Ammon's horn (tissue), 1 donor: ENCODE measurements around the gene MGST1.
"Not testable (repeated sequence)": the region's sequence is repeated elsewhere in the genome, so short reads cannot be mapped to it uniquely, and the experiment has no call there.

Source experiments
- DNase-seq: peaks from one replicate; pipeline ENCODE4 v3.0.0-alpha.2; 2016; ENCODE audit warnings: low spot score

The MGST1 gene

DNA sequence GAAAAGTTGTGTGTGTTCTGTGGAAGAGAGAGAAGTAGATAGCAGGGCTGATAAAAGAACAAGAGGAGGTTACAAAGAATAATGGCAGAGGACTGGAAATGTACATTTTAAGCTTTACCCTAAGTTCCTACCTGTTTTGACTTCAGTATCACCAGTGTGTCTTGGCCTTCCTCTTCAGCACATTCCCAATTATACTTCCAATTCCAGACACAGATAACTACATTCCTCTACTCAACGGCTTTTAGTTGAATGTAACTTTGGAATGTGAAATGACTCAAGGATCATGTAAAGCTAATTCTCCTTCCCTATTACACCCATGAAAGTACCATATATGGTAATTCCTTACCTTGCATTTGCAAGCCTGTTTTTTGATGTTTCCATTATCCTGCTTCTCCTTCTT, 5.0 kb downstream of the MGST1 start:
- no peak for DNase-seq

DNA sequence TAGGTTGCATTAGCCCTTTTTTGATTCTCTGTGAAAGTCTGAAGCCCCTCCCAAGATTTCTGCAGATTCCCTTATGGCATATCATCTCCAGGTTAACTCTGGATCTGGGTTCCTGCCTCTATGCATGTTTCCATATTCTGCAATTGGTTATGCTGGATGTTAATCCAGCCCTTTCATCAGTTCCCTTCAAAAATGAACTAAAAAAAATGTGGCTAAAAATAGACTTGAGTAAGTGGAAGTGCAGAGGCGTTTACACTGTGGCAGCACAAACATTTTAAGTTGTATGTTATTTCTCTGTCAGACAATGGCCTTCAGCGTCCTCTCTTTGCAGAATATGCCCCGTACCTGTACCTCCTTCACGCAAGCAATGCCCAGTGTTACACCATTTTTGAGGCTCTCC, 11.4 kb downstream of the MGST1 start:
- DNase-seq: no peak

- no peak for DNase-seq
These were observed 12.4 kb downstream of the MGST1 start for GRCh38 chr12:16359512-16360491.

DNA sequence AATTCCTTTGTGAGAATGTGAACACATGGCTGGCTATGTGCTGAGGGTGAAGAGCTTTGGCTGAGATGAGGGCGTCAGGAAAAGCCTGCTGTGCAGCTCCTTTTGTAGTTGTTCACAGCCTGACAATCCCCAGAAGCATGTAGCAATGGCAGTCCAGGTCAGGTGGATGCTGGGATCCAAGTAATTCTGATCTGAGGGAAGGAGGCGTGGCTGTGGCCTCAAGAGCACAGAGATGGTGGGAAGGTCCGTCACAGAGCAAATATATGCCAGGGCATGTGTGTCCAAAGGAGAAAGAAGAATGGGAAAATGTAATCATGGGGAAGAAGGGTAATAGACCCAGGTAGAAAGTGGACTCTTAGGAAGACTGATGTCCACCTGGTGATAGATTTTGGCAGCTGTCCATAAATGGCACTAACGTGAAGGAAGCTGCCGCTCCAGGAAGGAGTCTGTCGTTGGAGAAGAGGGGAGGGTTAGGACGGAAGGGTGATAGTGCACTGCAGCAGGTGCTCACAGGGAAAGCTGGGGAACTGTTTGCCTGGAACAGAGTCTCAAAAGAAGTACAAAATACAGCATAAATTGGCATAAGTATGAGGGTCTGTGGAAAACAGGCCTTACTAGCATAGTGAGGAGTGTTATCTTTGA, 13.8 kb downstream of the MGST1 start:
- no peak for DNase-seq

- DNase-seq: no peak
These were observed 15.1 kb downstream of the MGST1 start for GRCh38 chr12:16362550-16362949.

DNA sequence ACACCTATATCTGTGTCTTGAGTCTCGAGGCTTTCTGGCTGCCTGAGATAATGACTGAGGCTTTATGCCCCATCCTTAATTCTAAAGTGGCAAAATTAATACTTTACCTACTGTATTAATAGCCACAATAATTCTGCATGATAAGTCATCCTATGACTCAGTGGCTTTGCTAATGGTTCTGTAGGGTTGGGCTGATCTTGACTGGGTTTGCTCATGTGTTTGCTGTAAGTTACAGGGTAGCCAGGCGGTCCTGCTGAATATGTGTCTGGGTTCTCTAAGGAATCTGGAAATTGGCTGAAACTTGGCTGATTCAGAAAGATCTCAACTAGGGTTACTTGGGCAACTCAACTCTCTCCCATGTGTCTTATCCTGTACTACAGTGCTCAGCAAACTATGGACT, 21.7 kb downstream of the MGST1 start:
- DNase-seq: no peak

DNA sequence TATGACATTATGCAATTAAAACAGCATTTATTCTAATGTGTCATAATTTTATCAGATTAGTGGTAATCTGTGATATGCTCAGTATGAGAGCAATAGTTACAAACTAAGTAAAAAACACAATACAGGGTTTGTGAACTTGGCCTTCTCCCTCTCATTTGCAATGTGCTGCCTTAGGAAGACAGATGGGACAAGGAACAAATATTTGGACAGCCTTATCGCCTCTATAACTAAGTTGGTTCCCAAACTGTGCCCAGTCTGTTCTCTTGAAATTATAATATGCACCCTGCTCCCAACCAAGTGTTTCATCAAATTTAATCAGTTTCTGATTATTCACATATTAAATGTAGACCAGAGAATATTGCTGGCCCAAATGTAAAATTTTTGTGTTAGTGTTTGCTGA, 22.7 kb downstream of the MGST1 start:
- DNase-seq: no peak

DNA sequence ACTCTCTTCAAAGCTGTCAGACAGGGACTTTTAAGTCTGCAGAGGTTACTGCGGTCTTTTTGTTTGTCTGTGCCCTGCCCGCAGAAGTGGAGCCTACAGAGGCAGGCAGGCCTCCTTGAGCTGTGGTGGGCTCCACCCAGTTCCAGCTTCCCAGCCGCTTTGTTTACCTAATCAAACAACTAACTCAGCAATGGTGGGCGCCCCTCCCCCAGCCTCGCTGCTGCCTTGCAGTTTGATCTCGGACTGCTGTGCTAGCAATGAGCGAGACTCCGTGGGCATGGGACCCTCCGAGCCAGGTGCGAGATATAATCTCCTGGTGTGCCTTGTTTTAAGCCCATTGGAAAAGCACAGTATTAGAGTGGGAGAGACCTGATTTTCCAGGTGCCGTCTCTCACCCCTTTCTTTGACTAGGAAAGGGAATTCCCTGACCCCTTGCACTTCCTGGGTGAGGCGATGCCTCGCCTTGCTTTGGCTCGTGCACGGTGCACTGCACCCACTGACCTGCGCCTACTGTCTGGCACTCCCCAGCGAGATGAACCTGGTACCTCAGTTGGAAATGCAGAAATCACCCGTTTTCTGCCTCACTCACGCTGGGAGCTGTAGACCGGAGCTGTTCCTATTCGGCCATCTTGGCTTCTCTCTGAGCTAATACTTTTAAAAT, 35.3 kb downstream of the MGST1 start:
- not testable (repeated sequence) for DNase-seq

DNA sequence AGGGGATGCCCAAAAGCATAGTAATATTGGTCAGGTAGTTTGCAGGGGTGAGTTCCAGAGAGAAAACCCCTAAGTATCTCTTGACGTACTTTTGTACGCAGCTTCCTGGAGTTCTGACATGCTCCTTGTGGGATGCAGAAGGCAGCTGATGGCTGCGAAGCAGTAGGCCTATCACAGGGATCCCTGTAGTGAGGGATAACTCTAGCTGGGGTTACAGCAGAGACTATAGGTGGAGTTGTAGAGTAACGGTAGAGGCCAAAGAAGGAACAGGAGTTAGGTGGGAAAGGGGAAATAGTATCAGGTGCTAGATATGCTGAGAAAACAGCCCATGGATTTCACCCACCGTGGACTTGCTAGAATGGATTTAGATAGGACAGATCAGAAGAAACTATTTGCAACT, 37.3 kb downstream of the MGST1 start:
- DNase-seq: no peak

GRCh38 chr12:16385782-16386646, 38.6 kb downstream of the MGST1 start:
- DNase-seq: peak; percentile 86

DNA sequence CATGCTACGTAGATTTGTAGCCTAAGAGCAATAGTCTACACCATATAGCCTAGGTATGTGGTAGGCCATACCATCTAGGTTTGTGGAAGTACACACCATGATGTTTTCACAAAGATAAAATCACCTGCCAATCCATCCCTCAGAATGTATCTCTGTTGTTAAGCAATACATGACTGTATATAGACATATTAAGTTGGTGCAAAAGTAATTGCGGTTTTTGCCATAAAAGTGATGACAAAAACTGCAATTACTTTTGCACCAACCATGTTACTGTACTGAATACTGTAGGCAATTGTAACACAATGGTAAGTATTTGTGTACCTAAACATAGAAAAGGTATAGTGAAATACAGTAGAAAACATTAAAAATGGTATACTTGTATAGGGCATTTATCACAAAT, 40.5 kb downstream of the MGST1 start:
- DNase-seq: no peak

DNA sequence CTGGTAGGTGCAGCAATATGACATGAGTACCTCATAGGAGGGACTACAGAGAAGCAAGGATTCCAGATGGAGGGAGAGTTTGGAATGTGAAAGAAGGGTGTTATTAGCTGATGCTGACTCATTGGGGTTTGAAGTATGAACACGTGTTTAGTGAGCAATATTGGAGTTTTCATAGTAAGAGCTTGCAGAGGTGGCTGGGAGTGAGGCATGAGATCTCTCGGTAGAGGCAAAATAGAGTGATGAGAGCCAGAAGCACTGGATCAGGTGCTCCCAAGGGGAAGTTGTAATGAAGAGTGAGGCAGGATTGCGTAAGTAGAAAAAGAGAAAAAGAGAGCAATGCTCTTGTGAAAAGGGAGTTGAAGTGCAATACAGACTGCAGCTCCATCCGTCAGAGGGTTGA, 42.1 kb downstream of the MGST1 start:
- DNase-seq: no peak

GRCh38 chr12:16392846-16393535, 45.5 kb downstream of the MGST1 start:
- DNase-seq: peak; percentile 13

- DNase-seq: no peak
These were observed 51.7 kb downstream of the MGST1 start for GRCh38 chr12:16399101-16399500.

- not testable (repeated sequence) for DNase-seq
These were observed 54.4 kb downstream of the MGST1 start for GRCh38 chr12:16401835-16402234.

- no peak for DNase-seq
These were observed 59.9 kb downstream of the MGST1 start for GRCh38 chr12:16407346-16407745.
